Body of pancreas (tissue), 4 donors: ENCODE results near the gene ADRB2. TPM values are rescaled to one million over a fixed set of nuclear protein-coding genes. Genes with fewer than 3 reads are reported as not detected.

Experiments
- ATAC-seq: fragments of 150-250 bp; one replicate; pipeline ENCODE4 v1.9.1; 2016
- DNase-seq, 4 donors: peaks; one replicate each; pipeline ENCODE4 v3.0.0-alpha.2; 2019
- H3K27ac ChIP-seq, 4 donors: fragments of 200-600 bp; sonication (generic); 1 replicate in 3 of 4; 2 replicates in 1 of 4; pipeline versions ENCODE4 v1.5.1 to v1.6.1; 2016 to 2019; ENCODE audit warnings: mild to moderate bottlenecking in 1 of 4, mixed read lengths in 1 of 4, moderate library complexity in 1 of 4
- H3K27me3 ChIP-seq, 2 donors: fragments of 200-600 bp; sonication (generic); one replicate each; pipeline ENCODE4 v1.6.0; 2016; ENCODE audit warnings: mild to moderate bottlenecking in 1 of 2
- H3K36me3 ChIP-seq, 2 donors: fragments of 200-600 bp; sonication (generic); replicated peaks in 1 of 2; 2 replicates each; pipeline ENCODE4 v1.5.1; 2016; ENCODE audit warnings: low read depth in 2 of 2; ENCODE audit not compliant: insufficient read depth in 1 of 2
- H3K4me1 ChIP-seq: fragments of 200-600 bp; sonication (generic); one replicate; pipeline ENCODE4 v1.6.0; 2016
- H3K4me3 ChIP-seq, 2 donors: fragments of 200-600 bp; sonication (generic); 1 replicate in 1 of 2; 2 replicates in 1 of 2; pipeline ENCODE4 v1.5.1; 2016 to 2019
- H3K9me3 ChIP-seq, 3 donors: fragments of 200-600 bp; sonication (generic); 1 replicate in 2 of 3; 2 replicates in 1 of 3; pipeline ENCODE4 v1.5.1; 2016
- CTCF ChIP-seq, 7 experiments: fragments of 450-650 bp in 4 of 7; fragments of 200-600 bp in 3 of 7; sonication (generic) in 3 of 7; IDR thresholded peaks; one replicate each; pipeline ENCODE4 v1.5.1; 2016 to 2019; ENCODE audit warnings: antibody characterized with exemption in 7 of 7
- POLR2A ChIP-seq, 3 donors: fragments of 450-650 bp; IDR thresholded peaks; one replicate each; pipeline ENCODE4 v1.6.1; 2016; ENCODE audit warnings: antibody characterized with exemption in 3 of 3, mild to moderate bottlenecking in 2 of 3
- WGBS, 2 donors: methylation state at CpG; one replicate each; pipeline ENCODE4 v1.1.5; 2017; 5-methylcytosine and 5-hydroxymethylcytosine counted together
- intact Hi-C: fragments of 100-400 bp; cut with DNase I; formaldehyde crosslinking; loops from one replicate; pipeline ENCODE4 v1.15.1; 2023
- total RNA-seq, 2 donors: library from RNA; depleted of rRNA; stranded (reverse); fragments of >200 nt; gene quantifications; one replicate each; pipeline ENCODE4 v1.1.0, GENCODE V29; 2016

Gene ADRB2
- total RNA-seq, 2 donors from 2014 or later: 1.6 to 4.6 TPM

- no peaks in the 10 kb centered on the region for H3K36me3 ChIP-seq
- ATAC-seq: no peak
- no peaks in the 10 kb centered on the region for H3K4me1 ChIP-seq
- H3K27me3 ChIP-seq: no peaks in the 10 kb centered on the region
- no peaks in the 10 kb centered on the region for H3K9me3 ChIP-seq
- intact Hi-C loops: no loop called here
- no peak for DNase-seq
- H3K27ac ChIP-seq: no peak overlapping the region
- 30 to 31% methylated on average over 1 of the region's 1 CpG for WGBS, 2 donors
- no peak overlapping the region for H3K4me3 ChIP-seq
- TF ChIP-seq POLR2A (IDR thresholded peaks at IDR 0.05) (no peak), CTCF (IDR thresholded peaks at IDR 0.05) (no peak)
Measured at GRCh38 chr5:148811756-148812155, 14.7 kb upstream of the ADRB2 start.

GRCh38 chr5:148815086-148815485, 11.3 kb upstream of the ADRB2 start:
- no peak for DNase-seq

GRCh38 chr5:148815578-148815977, 10.8 kb upstream of the ADRB2 start:
- Histone ChIP-seq H3K4me1 (no peaks in the 10 kb centered on the region), H3K36me3 (no peaks in the 10 kb centered on the region), H3K9me3 (no peaks in the 10 kb centered on the region), H3K4me3 (no peak overlapping the region), H3K27me3 (no peaks in the 10 kb centered on the region), H3K27ac (no peak overlapping the region)
- intact Hi-C loops: no loop called here
- no peak for DNase-seq
- no peak for ATAC-seq
- TF ChIP-seq CTCF (IDR thresholded peaks at IDR 0.05) (no peak), POLR2A (IDR thresholded peaks at IDR 0.05) (no peak)

More at GRCh38 chr5:148815086-148815485, 11.3 kb upstream of the ADRB2 start:
- intact Hi-C loops: no loop called here
- Histone ChIP-seq H3K27ac (no peak overlapping the region), H3K9me3 (no peaks in the 10 kb centered on the region), H3K4me3 (no peak overlapping the region), H3K36me3 (no peaks in the 10 kb centered on the region), H3K27me3 (no peaks in the 10 kb centered on the region), H3K4me1 (no peaks in the 10 kb centered on the region)
- no peak for ATAC-seq
- no peak for TF ChIP-seq CTCF (IDR thresholded peaks at IDR 0.05)
- TF ChIP-seq POLR2A (IDR thresholded peaks at IDR 0.05): no peak
- 58 to 62% methylated on average over 2 of the region's 2 CpGs for WGBS, 2 donors

- no peak for ATAC-seq
Measured at GRCh38 chr5:148816357-148816756, 10.1 kb upstream of the ADRB2 start.

More at GRCh38 chr5:148816357-148816756, 10.1 kb upstream of the ADRB2 start:
- Histone ChIP-seq H3K4me1 (no peaks in the 10 kb centered on the region), H3K9me3 (no peaks in the 10 kb centered on the region), H3K27ac (no peak overlapping the region), H3K4me3 (no peak overlapping the region), H3K27me3 (no peaks in the 10 kb centered on the region), H3K36me3 (no peaks in the 10 kb centered on the region)
- 83 to 90% methylated on average over 1 of the region's 1 CpG for WGBS, 2 donors
- no peak for DNase-seq
- TF ChIP-seq CTCF (IDR thresholded peaks at IDR 0.05): no peak
- no peak for TF ChIP-seq POLR2A (IDR thresholded peaks at IDR 0.05)
- intact Hi-C loops: no loop called here
